Naive B cell (primary cell): ENCODE results near the gene TEX2. TPM values are rescaled to one million over a fixed set of nuclear protein-coding genes. Genes with fewer than 3 reads are reported as not detected.
A peak's percentile ranks its signal among the peaks of the same experiment; 100 is the strongest.

ENCODE experiments used
- ATAC-seq, 2 donors: fragments of 150-1000 bp; cut with Tn5 transposase; 2 replicates each; pipeline ENCODE4 v1.10.0; 2021; ENCODE audit warnings: low read depth in 2 of 2, mild to moderate bottlenecking in 2 of 2, moderate library complexity in 2 of 2
- DNase-seq: peaks from one replicate; pipeline ENCODE4 v3.0.0; 2022
- H3K27ac Mint-ChIP-seq, 6 donors: one replicate each; pipeline ENCODE4 v1.8.0; 2020 to 2022; ENCODE audit warnings: mild to moderate bottlenecking in 6 of 6, mixed read lengths in 6 of 6, moderate library complexity in 5 of 6, inconsistent platforms in 2 of 6
- H3K27me3 Mint-ChIP-seq, 3 donors: one replicate each; pipeline ENCODE4 v1.8.0; 2021 to 2022; ENCODE audit warnings: mixed read lengths in 3 of 3, mild to moderate bottlenecking in 1 of 3
- H3K36me3 Mint-ChIP-seq, 2 donors: one replicate each; pipeline ENCODE4 v1.8.0; 2020 to 2022; ENCODE audit warnings: mixed read lengths in 2 of 2, inconsistent platforms in 1 of 2, mild to moderate bottlenecking in 1 of 2
- H3K4me1 Mint-ChIP-seq, 3 donors: one replicate each; pipeline ENCODE4 v1.8.0; 2020 to 2022; ENCODE audit warnings: mixed read lengths in 3 of 3, inconsistent platforms in 1 of 3, mild to moderate bottlenecking in 1 of 3, moderate library complexity in 1 of 3
- H3K4me3 Mint-ChIP-seq, 8 donors: one replicate each; pipeline ENCODE4 v1.8.0; 2020 to 2022; ENCODE audit warnings: mild to moderate bottlenecking in 8 of 8, mixed read lengths in 8 of 8, moderate library complexity in 8 of 8, inconsistent platforms in 2 of 8
- H3K9me3 Mint-ChIP-seq, 7 donors: one replicate each; pipeline ENCODE4 v1.8.0; 2020 to 2022; ENCODE audit warnings: mixed read lengths in 7 of 7, mild to moderate bottlenecking in 5 of 7, inconsistent platforms in 2 of 7, moderate library complexity in 1 of 7
- polyA plus RNA-seq, 6 donors: library from polyadenylated mRNA; unstranded; fragments of 300-500 nt; fragmentation: Illumina TruSeq; gene quantifications; one replicate each; pipeline ENCODE4 v1.2.3, GENCODE V29; 2021; ENCODE audit warnings: low read depth in 6 of 6

Gene TEX2
- polyA plus RNA-seq, 6 donors from 2014 or later: 1.1 to 5.2 (median 3.8) TPM

- Mint-ChIP-seq H3K27ac (peak overlapping the region in 1 of 6 donors; percentile 6), H3K27me3 (peaks cover 0 to 5% (median 0%) of the 10 kb centered on the region in 3 donors), H3K36me3 (no peaks in the 10 kb centered on the region), H3K4me3 (no peak overlapping the region), H3K9me3 (no peaks in the 10 kb centered on the region), H3K4me1 (peaks cover 4 to 24% (median 13%) of the 10 kb centered on the region in 3 donors)
- DNase-seq (no peak), ATAC-seq (no peak)
Measured at GRCh38 chr17:64117981-64118979, 144.8 kb downstream of the TEX2 start.

- Mint-ChIP-seq H3K4me3 (no peak overlapping the region), H3K4me1 (peaks cover 2 to 20% (median 18%) of the 10 kb centered on the region in 3 donors)
Measured at GRCh38 chr17:64115822-64116534, 147.1 kb downstream of the TEX2 start.

GRCh38 chr17:64115043-64115698 lies 147.9 kb downstream of the TEX2 start:
- Mint-ChIP-seq H3K4me3 (peak overlapping the region in 1 of 8 donors; percentile 29), H3K27me3 (peaks cover 0 to 5% (median 0%) of the 10 kb centered on the region in 3 donors), H3K27ac (no peak overlapping the region), H3K36me3 (no peaks in the 10 kb centered on the region), H3K9me3 (no peaks in the 10 kb centered on the region), H3K4me1 (peaks cover 3 to 15% (median 10%) of the 10 kb centered on the region in 3 donors)
- DNase-seq (no peak), ATAC-seq (no peak)

More at GRCh38 chr17:64115822-64116534, 147.1 kb downstream of the TEX2 start:
- Mint-ChIP-seq H3K27ac (no peak overlapping the region), H3K36me3 (no peaks in the 10 kb centered on the region), H3K27me3 (peaks cover 0 to 5% (median 0%) of the 10 kb centered on the region in 3 donors), H3K9me3 (no peaks in the 10 kb centered on the region)
- ATAC-seq (no peak), DNase-seq (no peak)

GRCh38 chr17:64113006-64113405 lies 150.1 kb downstream of the TEX2 start:
- no peak for ATAC-seq
- no peak overlapping the region for H3K27ac Mint-ChIP-seq

GRCh38 chr17:64111831-64112230 lies 151.2 kb downstream of the TEX2 start:
- H3K4me3 Mint-ChIP-seq: no peak overlapping the region
- no peak for DNase-seq
- no peaks in the 10 kb centered on the region for H3K9me3 Mint-ChIP-seq
- H3K36me3 Mint-ChIP-seq: no peaks in the 10 kb centered on the region
- H3K27ac Mint-ChIP-seq: no peak overlapping the region
- H3K27me3 Mint-ChIP-seq: peaks cover 0 to 5% (median 0%) of the 10 kb centered on the region in 3 donors
- peaks cover 7 to 13% (median 9%) of the 10 kb centered on the region in 3 donors for H3K4me1 Mint-ChIP-seq
- ATAC-seq: no peak

More at GRCh38 chr17:64113006-64113405, 150.1 kb downstream of the TEX2 start:
- Mint-ChIP-seq H3K9me3 (no peaks in the 10 kb centered on the region), H3K4me1 (peaks cover 7 to 13% (median 9%) of the 10 kb centered on the region in 3 donors), H3K36me3 (no peaks in the 10 kb centered on the region), H3K27me3 (peaks cover 0 to 5% (median 0%) of the 10 kb centered on the region in 3 donors), H3K4me3 (no peak overlapping the region)
- no peak for DNase-seq

GRCh38 chr17:64110379-64111152 lies 152.5 kb downstream of the TEX2 start:
- peaks cover 0 to under 1% (median 0%) of the 10 kb centered on the region in 3 donors for H3K27me3 Mint-ChIP-seq
- ATAC-seq: no peak
- H3K9me3 Mint-ChIP-seq: no peaks in the 10 kb centered on the region
- peaks cover 7 to 13% (median 9%) of the 10 kb centered on the region in 3 donors for H3K4me1 Mint-ChIP-seq
- no peak overlapping the region for H3K4me3 Mint-ChIP-seq
- DNase-seq: no peak
- no peaks in the 10 kb centered on the region for H3K36me3 Mint-ChIP-seq
- H3K27ac Mint-ChIP-seq: peak overlapping the region in 2 of 6 donors; percentile 3 to 42

GRCh38 chr17:64109400-64109799 lies 153.7 kb downstream of the TEX2 start:
- Mint-ChIP-seq H3K4me3 (no peak overlapping the region), H3K9me3 (no peaks in the 10 kb centered on the region), H3K27ac (peak overlapping the region in 1 of 6 donors; percentile 42), H3K36me3 (no peaks in the 10 kb centered on the region), H3K27me3 (no peaks in the 10 kb centered on the region), H3K4me1 (peaks cover 7 to 13% (median 9%) of the 10 kb centered on the region in 3 donors)
- DNase-seq (no peak), ATAC-seq (no peak)

GRCh38 chr17:64107500-64108236 lies 155.4 kb downstream of the TEX2 start:
- H3K4me3 Mint-ChIP-seq: no peak overlapping the region
- peak overlapping the region in 2 of 6 donors; percentile 10 to 49 for H3K27ac Mint-ChIP-seq
- no peaks in the 10 kb centered on the region for H3K9me3 Mint-ChIP-seq
- DNase-seq (no peak), ATAC-seq (no peak)
- peaks cover 7 to 13% (median 8%) of the 10 kb centered on the region in 3 donors for H3K4me1 Mint-ChIP-seq
- H3K36me3 Mint-ChIP-seq: no peaks in the 10 kb centered on the region
- H3K27me3 Mint-ChIP-seq: no peaks in the 10 kb centered on the region

GRCh38 chr17:64106918-64107317 lies 156.1 kb downstream of the TEX2 start:
- H3K36me3 Mint-ChIP-seq: no peaks in the 10 kb centered on the region
- no peak for ATAC-seq

GRCh38 chr17:64103391-64104364 lies 159.4 kb downstream of the TEX2 start:
- DNase-seq (no peak), ATAC-seq (no peak)
- Mint-ChIP-seq H3K9me3 (no peaks in the 10 kb centered on the region), H3K4me1 (no peaks in the 10 kb centered on the region), H3K36me3 (no peaks in the 10 kb centered on the region), H3K27ac (peak overlapping the region in 1 of 6 donors; percentile 39), H3K4me3 (no peak overlapping the region), H3K27me3 (no peaks in the 10 kb centered on the region)

More at GRCh38 chr17:64106918-64107317, 156.1 kb downstream of the TEX2 start:
- Mint-ChIP-seq H3K4me3 (no peak overlapping the region), H3K9me3 (no peaks in the 10 kb centered on the region), H3K27me3 (no peaks in the 10 kb centered on the region), H3K4me1 (peaks cover under 1 to 8% (median 7%) of the 10 kb centered on the region in 3 donors), H3K27ac (no peak overlapping the region)
- DNase-seq: no peak
